GM19438 (cell line): ENCODE measurements around the gene KRT72.

Experiments
- ATAC-seq: cut with Tn5 transposase; IDR thresholded peaks from one replicate; pipeline ENCODE4 v1.9.1; 2021; ENCODE audit warnings: low read depth; ENCODE audit not compliant: unreplicated experiment

The KRT72 gene

DNA sequence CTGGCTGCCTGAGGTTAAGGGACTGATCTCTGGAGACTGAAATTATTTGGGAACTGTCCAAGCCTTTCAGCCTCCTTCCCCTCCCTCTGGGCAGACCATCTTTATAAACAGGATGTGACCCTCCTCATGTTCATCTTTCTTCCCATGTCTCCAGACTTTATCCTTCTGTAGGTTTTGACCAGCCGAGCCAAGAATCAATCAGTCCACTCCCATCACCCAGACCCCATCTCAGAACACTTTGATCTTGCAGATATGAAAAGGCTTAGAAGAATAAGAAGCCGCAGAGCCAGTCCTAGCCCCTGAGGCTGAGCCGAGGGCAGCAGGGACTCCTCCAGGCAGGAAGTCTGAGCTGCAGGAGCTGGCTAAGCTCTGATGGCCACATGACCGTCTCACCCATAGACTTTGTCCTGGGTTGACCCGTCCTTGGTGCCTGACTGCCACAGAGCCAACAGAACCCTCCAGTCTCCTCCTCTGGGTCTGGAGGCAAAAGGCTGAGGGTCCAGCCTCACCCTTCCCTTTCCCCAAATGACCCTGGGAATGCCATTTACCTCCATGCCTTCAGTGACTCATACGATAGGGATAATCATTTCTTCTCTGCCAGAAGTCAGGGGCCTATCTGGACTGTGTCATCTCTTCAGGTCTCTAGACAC lies 49.9 kb downstream of the KRT72 start:
- ATAC-seq = no peak

DNA sequence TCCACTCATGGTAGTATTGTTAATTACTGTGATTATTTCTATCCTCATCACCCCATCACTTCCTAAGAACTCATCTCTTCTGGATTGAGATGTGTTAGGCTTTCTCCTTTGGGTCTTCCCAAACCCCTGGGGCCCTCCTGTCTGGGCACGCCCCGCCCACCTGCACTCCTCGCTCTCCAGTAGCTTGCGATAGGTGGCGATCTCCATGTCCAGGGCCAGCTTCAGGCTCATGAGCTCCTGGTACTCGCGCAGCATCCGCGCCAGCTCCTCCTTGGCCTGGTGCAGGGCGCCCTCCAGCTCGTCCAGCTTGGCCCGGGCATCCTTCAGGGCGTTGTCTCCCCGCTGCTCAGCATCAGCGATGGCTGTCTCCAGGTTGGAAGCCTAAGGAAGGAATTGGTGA lies 55.1 kb downstream of the KRT72 start:
- no peak for ATAC-seq

DNA sequence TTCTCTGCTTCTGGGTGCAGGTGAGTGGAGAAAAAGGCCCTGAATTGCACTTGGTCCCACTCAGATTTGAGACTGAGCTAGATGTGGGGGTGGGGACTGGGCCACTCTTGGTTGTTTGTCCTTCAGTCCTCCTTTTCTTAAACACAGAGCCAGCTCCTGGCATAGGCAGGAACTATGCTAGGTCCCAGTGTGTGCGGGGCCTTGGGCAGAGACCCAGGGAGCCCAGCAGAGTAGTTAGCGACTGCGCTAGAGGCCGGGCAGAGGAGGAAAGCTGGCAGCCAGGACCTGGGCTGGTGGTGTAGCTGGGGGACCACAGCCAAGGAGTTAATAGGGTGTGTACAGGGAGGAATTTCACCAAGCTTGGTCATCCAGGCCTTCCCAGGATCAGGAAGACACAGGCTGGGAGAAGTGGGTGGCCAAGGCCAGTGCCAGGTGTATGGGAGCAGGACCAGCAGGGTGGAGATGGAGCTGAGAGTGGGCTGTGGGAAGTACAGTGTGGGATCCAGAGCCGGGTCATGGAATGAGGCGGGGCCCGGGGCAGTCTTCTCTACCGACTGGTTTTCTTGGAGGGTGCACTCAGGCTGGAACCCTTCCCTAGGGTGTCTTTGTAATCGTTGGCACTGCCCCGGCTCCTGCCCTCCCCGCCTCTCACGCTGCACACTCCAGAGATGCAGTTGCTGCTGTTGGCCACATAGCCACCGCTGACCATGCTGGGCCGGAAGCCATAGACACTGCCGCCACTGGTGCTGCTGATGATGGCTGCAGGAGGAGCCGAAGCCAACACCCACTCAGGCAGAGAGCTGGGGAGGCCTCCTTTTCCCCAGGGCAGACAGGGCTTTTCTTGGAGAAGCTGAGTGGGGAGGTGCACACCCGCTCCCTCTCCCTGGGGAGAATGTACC lies 57.0 kb downstream of the KRT72 start:
- no peak for ATAC-seq

DNA sequence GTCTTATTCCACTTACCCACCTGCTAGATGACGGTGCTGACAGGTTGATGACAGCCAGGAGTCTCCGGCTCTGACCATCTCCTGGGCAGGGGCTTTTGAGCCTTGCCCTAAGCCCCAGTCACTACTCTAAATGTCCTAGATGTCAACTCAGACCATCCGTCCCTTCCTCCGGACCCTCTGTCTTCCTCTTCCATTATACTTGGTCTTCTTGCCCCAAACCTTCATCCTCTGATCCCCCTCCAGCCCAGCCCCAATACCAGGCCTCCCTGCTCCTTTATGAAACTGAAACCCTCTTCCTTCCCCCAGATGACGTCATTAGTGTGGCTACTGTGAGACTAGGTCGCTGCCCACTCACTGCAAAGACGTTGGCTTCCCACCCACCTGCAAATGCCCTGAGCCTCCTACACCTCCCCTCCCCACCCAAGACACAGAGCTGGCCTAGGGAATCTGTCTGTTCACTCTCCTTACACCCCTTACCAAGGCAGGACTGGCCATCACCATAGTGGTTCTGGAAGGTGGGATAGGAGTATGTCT lies 58.4 kb downstream of the KRT72 start:
- ATAC-seq = no peak

DNA sequence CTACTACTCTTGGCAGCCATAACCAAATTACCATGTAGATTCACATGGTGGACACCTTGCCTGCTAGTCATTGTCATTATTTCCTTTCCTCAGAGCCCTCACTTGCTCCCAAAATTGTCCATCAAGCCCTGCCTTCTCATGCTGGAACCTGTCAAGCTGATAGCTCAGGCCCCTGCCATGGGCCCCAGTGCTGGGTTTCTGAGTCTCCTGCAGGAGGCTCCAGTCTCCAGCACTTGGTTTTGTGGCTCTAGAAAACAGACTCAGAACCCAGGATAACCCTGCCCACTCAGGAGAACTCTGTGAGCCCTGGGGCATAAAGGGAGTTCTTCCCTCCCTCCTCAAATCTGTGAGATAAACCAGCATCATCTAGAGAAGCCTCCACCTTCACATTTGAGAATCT lies 59.1 kb downstream of the KRT72 start:
- no peak for ATAC-seq

DNA sequence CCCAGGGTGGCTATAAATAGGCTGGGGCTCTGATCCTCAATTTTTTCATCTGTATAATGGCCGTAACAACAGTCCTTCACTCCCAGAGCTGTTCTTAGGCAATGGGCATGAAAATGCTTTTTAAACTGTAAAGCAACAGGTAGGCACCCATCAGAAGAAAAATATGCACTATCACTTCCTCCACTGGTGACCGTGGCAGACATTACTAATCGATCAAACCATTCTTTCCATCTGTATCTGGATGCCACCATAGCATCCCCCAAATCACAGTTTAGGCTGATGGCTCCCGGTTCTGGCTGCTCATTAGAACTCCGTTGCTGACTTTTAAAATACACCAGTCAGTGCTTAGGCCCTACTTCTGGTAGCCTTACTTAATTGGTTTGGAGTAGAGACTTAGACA lies 59.6 kb downstream of the KRT72 start:
- no peak for ATAC-seq

DNA sequence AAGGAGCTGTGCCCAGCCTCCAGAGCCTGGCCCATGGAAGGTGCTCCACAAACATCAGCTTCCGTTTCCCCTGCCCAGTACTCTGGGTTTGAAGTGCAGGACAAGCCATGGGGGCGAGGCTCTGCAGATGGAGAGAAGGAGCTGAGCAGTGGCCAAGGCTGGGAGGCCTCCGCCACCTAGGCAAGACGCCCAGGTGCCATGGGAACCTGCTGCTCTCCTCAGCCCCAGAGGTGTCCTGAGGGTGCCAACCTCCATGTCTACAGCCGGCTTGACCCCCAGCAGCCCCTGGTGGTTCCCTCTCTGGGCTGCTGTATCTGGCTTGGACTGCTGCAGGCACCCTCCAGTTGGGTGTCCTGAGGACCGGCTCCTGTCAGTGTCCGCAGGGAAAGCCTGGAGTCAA lies 60.7 kb downstream of the KRT72 start:
- no peak for ATAC-seq

DNA sequence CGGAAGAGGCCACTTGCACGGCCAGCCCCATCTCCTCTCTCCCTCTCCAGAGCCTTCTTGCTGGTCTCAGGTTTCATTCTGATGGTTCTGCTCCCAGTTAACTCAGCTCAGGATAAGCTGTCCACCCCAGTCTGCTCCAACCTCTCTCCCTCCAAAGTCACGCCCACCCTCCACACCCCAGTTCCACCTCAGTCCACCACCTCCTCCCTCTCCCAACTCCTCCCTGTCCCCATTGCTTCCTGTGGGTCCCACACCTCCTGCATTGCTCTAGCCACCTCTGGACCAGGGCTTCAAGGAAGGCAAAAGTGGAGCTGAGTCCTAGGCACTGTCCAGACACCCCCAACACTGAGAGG lies 61.5 kb downstream of the KRT72 start:
- ATAC-seq = no peak

DNA sequence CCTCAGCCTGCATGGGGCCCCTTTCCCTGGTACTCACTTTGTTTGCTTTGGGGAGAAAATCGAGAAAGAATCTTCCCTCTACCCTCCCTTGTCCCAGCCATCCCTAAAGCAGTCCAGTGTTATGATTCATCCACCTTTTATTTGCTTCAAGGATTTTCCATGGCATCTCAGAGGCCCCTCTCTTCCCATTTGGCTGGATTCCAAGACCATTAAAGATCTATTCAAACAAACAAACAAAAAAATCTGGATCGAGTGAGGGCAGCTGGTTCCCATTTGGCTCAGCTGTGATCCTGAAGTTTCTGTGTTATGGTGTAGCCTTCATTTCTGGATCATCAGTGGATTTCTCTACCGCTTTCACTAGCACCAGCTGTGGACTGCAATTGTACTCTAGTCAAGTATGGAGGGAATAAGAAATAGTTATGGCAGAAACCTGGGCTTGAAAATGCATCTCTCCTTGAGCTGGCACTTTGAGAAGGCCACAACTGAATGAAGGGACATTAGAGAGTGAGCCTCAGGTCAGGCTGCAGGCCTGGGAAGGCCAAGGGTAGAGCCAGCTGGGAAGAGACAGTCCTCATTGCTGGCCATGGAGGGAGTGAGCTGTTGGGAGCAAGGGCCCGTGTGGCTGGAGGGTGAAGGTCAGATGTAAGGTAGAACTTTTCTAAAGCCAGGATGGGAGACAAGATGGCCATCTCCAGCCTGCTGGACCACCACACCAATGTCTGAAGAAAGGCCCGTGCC lies 62.0 kb downstream of the KRT72 start:
- ATAC-seq = no peak

DNA sequence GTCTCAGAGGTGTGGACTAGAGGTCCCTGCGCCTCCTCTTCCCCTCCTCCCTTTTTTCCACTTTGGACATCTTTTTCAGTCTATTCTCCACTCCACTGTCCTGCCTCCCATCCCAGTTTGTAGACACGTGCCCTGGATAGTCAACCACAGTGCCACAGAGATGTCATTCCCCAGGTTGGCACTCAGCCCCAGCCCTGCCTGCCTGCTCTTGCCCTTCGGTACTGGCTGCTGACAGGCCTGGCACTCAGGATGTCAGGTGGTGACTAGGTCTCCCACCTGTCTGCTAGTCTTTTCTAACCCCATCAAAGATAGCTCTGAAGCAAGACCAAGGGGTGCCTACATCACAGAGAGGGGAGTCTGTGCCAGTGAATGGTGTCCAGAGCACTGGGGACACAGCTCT lies 64.2 kb downstream of the KRT72 start:
- no peak for ATAC-seq
